Smooth muscle cell (in vitro differentiated cells): ENCODE measurements around the gene EPHB1. TPM values are rescaled to one million over a fixed set of nuclear protein-coding genes. Genes with fewer than 3 reads are reported as not detected.

ENCODE experiments used
- DNase-seq: peaks from one replicate; lab custom pipeline; 2025; ENCODE audit not compliant: unreplicated experiment; lab: John Stamatoyannopoulos, UW
- H2AFZ ChIP-seq: fragments of 200-600 bp; sonication (generic); 2 replicates; pipeline ENCODE4 v1.6.0; 2016; ENCODE audit warnings: antibody characterized with exemption, low read depth, mild to moderate bottlenecking
- H3F3A ChIP-seq: fragments of 200-600 bp; sonication (generic); 2 replicates; pipeline ENCODE4 v1.6.0; 2017; ENCODE audit warnings: antibody characterized with exemption, low read depth
- H3K27ac ChIP-seq: fragments of 200-600 bp; sonication (generic); 2 replicates; pipeline ENCODE4 v1.5.1; 2016; ENCODE audit warnings: low read depth, mild to moderate bottlenecking
- H3K27me3 ChIP-seq: fragments of 200-600 bp; sonication (generic); 2 replicates; pipeline ENCODE4 v1.6.1; 2016; ENCODE audit warnings: low read depth, mild to moderate bottlenecking
- H3K36me3 ChIP-seq: fragments of 200-600 bp; sonication (generic); 2 replicates; pipeline ENCODE4 v1.5.1; 2016; ENCODE audit warnings: low read depth
- H3K4me1 ChIP-seq: fragments of 200-600 bp; sonication (generic); 2 replicates; pipeline ENCODE4 v1.5.1; 2016; ENCODE audit warnings: low read depth
- H3K4me2 ChIP-seq: fragments of 200-600 bp; sonication (generic); 2 replicates; pipeline ENCODE4 v1.6.0; 2016; ENCODE audit warnings: mild to moderate bottlenecking
- H3K4me3 ChIP-seq: fragments of 200-600 bp; sonication (generic); 2 replicates; pipeline ENCODE4 v1.5.1; 2016; ENCODE audit warnings: mild to moderate bottlenecking
- H3K79me2 ChIP-seq: fragments of 200-600 bp; sonication (generic); 2 replicates; pipeline ENCODE4 v1.6.0; 2016; ENCODE audit warnings: low read depth, mild to moderate bottlenecking
- H3K9ac ChIP-seq: fragments of 200-600 bp; sonication (generic); 2 replicates; pipeline ENCODE4 v1.6.0; 2016; ENCODE audit warnings: low read depth
- H3K9me3 ChIP-seq: fragments of 200-600 bp; sonication (generic); replicated peaks from 2 replicates; pipeline ENCODE4 v1.5.1; 2016; ENCODE audit warnings: low read depth
- H4K20me1 ChIP-seq: fragments of 200-600 bp; sonication (generic); 2 replicates; pipeline ENCODE4 v1.6.0; 2016; ENCODE audit warnings: low read depth
- CTCF ChIP-seq: fragments of 200-600 bp; sonication (generic); IDR thresholded peaks from 2 replicates; pipeline ENCODE4 v1.5.1; 2017; ENCODE audit warnings: borderline replicate concordance, mild to moderate bottlenecking, antibody characterized with exemption; ENCODE audit not compliant: insufficient read depth, poor library complexity, severe bottlenecking
- WGBS: methylation state at CpG from one replicate; pipeline ENCODE4 v1.1.7; 2016; ENCODE audit warnings: low lambda C conversion rate; 5-methylcytosine and 5-hydroxymethylcytosine counted together
- polyA plus RNA-seq: library from polyadenylated mRNA; unstranded; fragments of >200 nt; fragmentation: Nextera tagmentation; extraction: Ambion mirVana; gene quantifications from 2 replicates; pipeline ENCODE4 v1.2.1, GENCODE V29; 2016
- total RNA-seq: library from RNA; depleted of rRNA; stranded (reverse); fragments of >200 nt; gene quantifications from 2 replicates; pipeline ENCODE4 v1.2.3, GENCODE V29; 2014

EPHB1 gene
- total and polyA plus RNA-seq, 2 experiments from 2014 or later, result 2.5 to 2.6 TPM

GRCh38 chr3:135203026-135203425, 408.0 kb downstream of the EPHB1 start:
- H3K4me1 ChIP-seq, result no peaks in the 10 kb centered on the region
- no peak overlapping the region for H3K27ac ChIP-seq
- no peak overlapping the region for H3K9ac ChIP-seq
- H3K4me3 ChIP-seq, result no peak overlapping the region
- WGBS, result 91% methylated on average over 3 of the region's 3 CpGs
- no peak overlapping the region for H2AFZ ChIP-seq
- no peaks in the 10 kb centered on the region for H3K79me2 ChIP-seq
- H4K20me1 ChIP-seq, result no peaks in the 10 kb centered on the region
- DNase-seq, result no peak
- no peak for TF ChIP-seq CTCF
- H3K36me3 ChIP-seq, result no peaks in the 10 kb centered on the region
- no peaks in the 10 kb centered on the region for H3F3A ChIP-seq
- no peak overlapping the region for H3K4me2 ChIP-seq
- H3K27me3 ChIP-seq, result no peaks in the 10 kb centered on the region
- no peaks in the 10 kb centered on the region for H3K9me3 ChIP-seq

GRCh38 chr3:135213213-135213612, 418.2 kb downstream of the EPHB1 start:
- no peak for TF ChIP-seq CTCF

GRCh38 chr3:135213822-135214221, 418.8 kb downstream of the EPHB1 start:
- no peak overlapping the region for H2AFZ ChIP-seq
- H4K20me1 ChIP-seq, result no peaks in the 10 kb centered on the region
- H3K9me3 ChIP-seq, result no peaks in the 10 kb centered on the region
- H3K36me3 ChIP-seq, result no peaks in the 10 kb centered on the region
- H3K27ac ChIP-seq, result no peak overlapping the region
- no peak for TF ChIP-seq CTCF
- DNase-seq, result no peak
- H3K27me3 ChIP-seq, result no peaks in the 10 kb centered on the region
- H3K4me2 ChIP-seq, result no peak overlapping the region
- H3K9ac ChIP-seq, result no peak overlapping the region
- no peaks in the 10 kb centered on the region for H3K79me2 ChIP-seq
- no peak overlapping the region for H3K4me3 ChIP-seq
- no peaks in the 10 kb centered on the region for H3K4me1 ChIP-seq
- 77% methylated on average over 5 of the region's 5 CpGs for WGBS
- no peaks in the 10 kb centered on the region for H3F3A ChIP-seq

More at GRCh38 chr3:135213213-135213612, 418.2 kb downstream of the EPHB1 start:
- Histone ChIP-seq H3K27me3 (no peaks in the 10 kb centered on the region), H3K79me2 (no peaks in the 10 kb centered on the region), H3K4me3 (no peak overlapping the region), H3K4me2 (no peak overlapping the region), H4K20me1 (no peaks in the 10 kb centered on the region), H3K27ac (no peak overlapping the region), H3K36me3 (no peaks in the 10 kb centered on the region), H2AFZ (no peak overlapping the region), H3K9me3 (no peaks in the 10 kb centered on the region), H3F3A (no peaks in the 10 kb centered on the region), H3K9ac (no peak overlapping the region), H3K4me1 (no peaks in the 10 kb centered on the region)
- no peak for DNase-seq
- WGBS, result 94% methylated on average over 5 of the region's 5 CpGs

GRCh38 chr3:135214400-135214799, 419.3 kb downstream of the EPHB1 start:
- TF ChIP-seq CTCF, result no peak
- no peaks in the 10 kb centered on the region for H3K79me2 ChIP-seq
- H3K36me3 ChIP-seq, result no peaks in the 10 kb centered on the region
- no peaks in the 10 kb centered on the region for H4K20me1 ChIP-seq
- no peaks in the 10 kb centered on the region for H3K27me3 ChIP-seq
- H3K4me3 ChIP-seq, result no peak overlapping the region
- no peaks in the 10 kb centered on the region for H3K4me1 ChIP-seq
- no peaks in the 10 kb centered on the region for H3K9me3 ChIP-seq
- no peak overlapping the region for H3K4me2 ChIP-seq
- H3K27ac ChIP-seq, result no peak overlapping the region
- DNase-seq, result no peak
- H3F3A ChIP-seq, result no peaks in the 10 kb centered on the region
- no peak overlapping the region for H2AFZ ChIP-seq
- WGBS, result 98% methylated on average over 5 of the region's 5 CpGs
- H3K9ac ChIP-seq, result no peak overlapping the region
